Central memory CD8-positive, alpha-beta T cell (primary cell): ENCODE results near the gene ETFRF1.

Experiments
- ATAC-seq: fragments of 150-1000 bp; cut with Tn5 transposase; replicated peaks from 2 replicates; pipeline ENCODE4 v1.10.0; 2022; ENCODE audit warnings: mild to moderate bottlenecking, moderate FRiP score, moderate number of reproducible peaks; ENCODE audit not compliant: poor library complexity, severe bottlenecking; ENCODE audit errors: extremely low read depth
- DNase-seq, 2 donors: peaks; one replicate each; pipeline ENCODE4 v3.0.0; 2021; ENCODE audit warnings: low spot score in 2 of 2
- H3K27ac Mint-ChIP-seq: one replicate; pipeline ENCODE4 v1.8.0; 2022; ENCODE audit warnings: low read depth, mild to moderate bottlenecking, moderate library complexity, mixed read lengths
- H3K27me3 Mint-ChIP-seq: one replicate; pipeline ENCODE4 v1.8.0; 2022; ENCODE audit warnings: mixed read lengths
- H3K36me3 Mint-ChIP-seq: one replicate; pipeline ENCODE4 v1.8.0; 2022; ENCODE audit warnings: mild to moderate bottlenecking, moderate library complexity, mixed read lengths; ENCODE audit not compliant: insufficient read depth
- H3K4me1 Mint-ChIP-seq: one replicate; pipeline ENCODE4 v1.8.0; 2022; ENCODE audit warnings: mixed read lengths
- H3K4me3 Mint-ChIP-seq: one replicate; pipeline ENCODE4 v1.8.0; 2022; ENCODE audit warnings: mild to moderate bottlenecking, moderate library complexity, mixed read lengths
- H3K9me3 Mint-ChIP-seq: one replicate; pipeline ENCODE4 v1.8.0; 2022; ENCODE audit warnings: mixed read lengths

ETFRF1 gene

DNA sequence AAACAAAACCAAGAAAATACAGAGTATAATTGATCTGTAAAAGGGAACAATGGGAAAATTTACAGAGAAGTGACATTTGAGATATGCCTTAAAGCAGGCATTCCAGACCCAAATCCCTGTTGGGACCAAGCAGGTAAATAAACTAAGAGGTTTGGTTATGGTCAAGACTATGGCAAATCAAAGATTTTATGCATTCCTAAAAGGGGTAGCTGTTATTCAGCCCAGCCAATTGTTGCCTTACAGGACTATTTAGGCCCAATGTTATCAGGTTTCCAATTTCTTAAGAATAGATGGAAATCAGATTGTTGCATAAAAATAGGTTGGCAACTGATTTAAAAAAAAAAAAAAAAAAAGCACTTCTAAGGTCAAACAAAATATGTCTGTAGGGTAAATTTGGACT, 5.4 kb upstream of the ETFRF1 start:
- H3K27ac Mint-ChIP-seq: no peak overlapping the region
- no peak for DNase-seq

DNA sequence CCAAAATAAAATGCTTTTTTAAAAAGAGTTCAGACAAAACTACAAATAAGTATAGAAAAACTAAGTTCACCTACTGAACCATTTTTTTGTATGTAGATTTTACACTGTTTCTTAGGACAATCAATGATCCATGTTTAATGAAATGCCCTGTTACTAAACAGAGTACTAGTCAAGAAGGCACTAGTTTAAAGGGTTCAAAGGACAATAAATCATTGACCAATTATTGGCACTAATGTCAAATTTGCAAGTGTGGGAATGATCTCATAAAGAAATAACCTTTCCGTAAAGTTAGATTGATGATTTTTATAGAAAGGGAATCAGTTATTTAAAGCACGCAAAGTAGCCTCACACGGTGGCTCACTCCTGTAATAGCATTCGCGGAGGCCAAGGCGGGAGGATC, 4.2 kb upstream of the ETFRF1 start:
- no peaks in the 10 kb centered on the region for H3K9me3 Mint-ChIP-seq
- H3K4me3 Mint-ChIP-seq: no peak overlapping the region
- H3K27ac Mint-ChIP-seq: no peak overlapping the region
- ATAC-seq: no peak
- H3K36me3 Mint-ChIP-seq: peaks cover 19% of the 10 kb centered on the region
- DNase-seq: no peak
- peaks cover 33% of the 10 kb centered on the region for H3K4me1 Mint-ChIP-seq
- no peaks in the 10 kb centered on the region for H3K27me3 Mint-ChIP-seq

More for the DNA sequence above, 5.4 kb upstream of the ETFRF1 start:
- H3K4me1 Mint-ChIP-seq: peaks cover 22% of the 10 kb centered on the region
- ATAC-seq: no peak
- H3K27me3 Mint-ChIP-seq: no peaks in the 10 kb centered on the region
- H3K9me3 Mint-ChIP-seq: no peaks in the 10 kb centered on the region
- H3K4me3 Mint-ChIP-seq: no peak overlapping the region
- peaks cover 10% of the 10 kb centered on the region for H3K36me3 Mint-ChIP-seq

- Mint-ChIP-seq H3K4me3 (peak overlapping the region; percentile 96), H3K4me1 (peaks cover 24% of the 10 kb centered on the region), H3K36me3 (peaks cover 15% of the 10 kb centered on the region), H3K27me3 (no peaks in the 10 kb centered on the region), H3K9me3 (no peaks in the 10 kb centered on the region), H3K27ac (peak overlapping the region; percentile 99)
- no peak for ATAC-seq
- no peak for DNase-seq
These were observed 823 bp upstream of the ETFRF1 start for GRCh38 chr12:25194214-25194613.

DNA sequence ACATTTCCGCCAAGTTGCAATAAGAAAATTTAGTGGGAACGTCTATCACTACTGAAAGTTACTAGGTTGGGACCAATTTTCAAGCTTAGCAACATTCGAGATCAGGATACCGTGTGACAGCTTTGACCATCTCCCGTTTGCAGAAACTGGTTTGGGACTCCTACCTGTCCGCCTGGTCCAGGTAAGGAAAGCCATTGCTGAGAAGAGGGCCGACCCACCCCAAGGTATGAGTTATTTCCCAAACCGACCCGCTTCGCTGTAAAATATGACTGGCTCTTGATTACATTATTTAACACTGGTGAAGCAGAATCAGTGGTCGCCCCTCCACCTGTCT, 348 bp upstream of the ETFRF1 start:
- H3K4me3 Mint-ChIP-seq: peak overlapping the region; percentile 96

DNA sequence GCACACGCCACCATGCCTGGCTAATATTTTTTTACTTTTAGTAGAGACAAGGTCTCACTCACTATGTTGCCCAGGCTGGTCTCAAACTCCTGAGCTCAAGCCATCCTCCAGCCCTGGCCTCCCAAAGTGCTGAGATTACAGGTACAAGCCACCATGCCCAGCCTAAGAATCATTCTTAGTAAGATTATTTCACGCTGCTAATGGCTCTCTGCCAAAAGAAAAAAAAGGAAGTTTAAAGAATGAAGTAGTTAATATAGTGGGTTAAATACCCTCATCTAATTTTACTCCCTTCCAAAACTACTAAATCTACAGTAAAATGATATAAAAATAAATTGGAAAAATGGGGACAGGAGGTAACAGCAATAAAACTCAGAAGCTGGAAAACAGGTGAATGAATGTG, 2.6 kb downstream of the ETFRF1 start:
- Mint-ChIP-seq H3K36me3 (peaks cover 17% of the 10 kb centered on the region), H3K4me1 (peaks cover 39% of the 10 kb centered on the region), H3K4me3 (no peak overlapping the region), H3K9me3 (no peaks in the 10 kb centered on the region), H3K27me3 (no peaks in the 10 kb centered on the region), H3K27ac (no peak overlapping the region)
- DNase-seq: no peak
- ATAC-seq: no peak

More for the DNA sequence above, 348 bp upstream of the ETFRF1 start:
- Mint-ChIP-seq H3K27me3 (no peaks in the 10 kb centered on the region), H3K4me1 (peaks cover 24% of the 10 kb centered on the region), H3K27ac (peak overlapping the region; percentile 99), H3K9me3 (no peaks in the 10 kb centered on the region), H3K36me3 (peaks cover 15% of the 10 kb centered on the region)
- no peak for DNase-seq
- no peak for ATAC-seq

GRCh38 chr12:25200703-25201102, 5.7 kb downstream of the ETFRF1 start:
- DNase-seq (no peak), ATAC-seq (no peak)
- Mint-ChIP-seq H3K27me3 (no peaks in the 10 kb centered on the region), H3K36me3 (peaks cover 9% of the 10 kb centered on the region), H3K4me1 (peaks cover 26% of the 10 kb centered on the region), H3K4me3 (no peak overlapping the region), H3K27ac (peak overlapping the region; percentile 63), H3K9me3 (no peaks in the 10 kb centered on the region)

DNA sequence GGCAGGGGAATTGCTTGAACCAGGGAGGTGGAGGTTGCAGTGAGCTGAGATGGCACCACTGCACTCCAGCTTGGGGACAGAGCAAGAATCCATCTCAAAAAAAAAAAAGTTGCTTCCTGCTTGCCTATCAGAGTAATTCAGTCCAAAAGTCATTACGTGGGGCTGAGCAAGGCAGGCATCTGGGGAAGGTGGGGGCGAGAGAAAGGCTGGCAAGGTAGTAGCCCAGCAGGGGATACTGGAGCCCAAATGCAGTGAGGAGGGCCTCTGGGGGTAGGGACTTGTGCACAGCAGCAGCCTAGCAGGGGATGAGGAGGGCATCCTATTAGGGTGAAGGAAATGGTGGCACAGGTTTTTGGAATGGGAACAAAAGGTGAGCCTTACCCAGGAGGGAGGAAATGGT, 7.1 kb downstream of the ETFRF1 start:
- DNase-seq (no peak), ATAC-seq (no peak)
- Mint-ChIP-seq H3K27ac (peak overlapping the region; percentile 9), H3K27me3 (no peaks in the 10 kb centered on the region), H3K4me3 (no peak overlapping the region), H3K9me3 (no peaks in the 10 kb centered on the region), H3K36me3 (peaks cover 19% of the 10 kb centered on the region), H3K4me1 (peaks cover 25% of the 10 kb centered on the region)

DNA sequence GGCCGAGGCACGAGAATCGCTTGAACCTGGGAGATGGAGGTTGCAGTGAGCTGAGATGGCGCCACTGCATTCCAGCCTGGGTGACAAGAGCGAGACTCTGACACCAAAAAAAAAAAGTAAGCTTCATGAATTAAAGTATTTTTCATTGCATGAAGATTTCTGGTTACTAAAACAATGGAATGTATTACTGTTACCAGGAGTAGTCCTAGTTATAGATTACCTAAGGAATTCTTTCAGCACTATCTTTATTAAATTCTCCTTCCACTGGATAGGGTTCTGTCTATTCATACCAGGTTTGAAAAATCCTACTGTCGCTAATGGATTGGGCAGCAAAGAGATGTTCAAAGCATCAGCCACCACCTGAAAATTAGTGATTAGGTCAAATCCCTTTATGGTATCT, 12.4 kb downstream of the ETFRF1 start:
- ATAC-seq (no peak), DNase-seq (no peak)
- H3K4me1 Mint-ChIP-seq: peaks cover 10% of the 10 kb centered on the region
- H3K36me3 Mint-ChIP-seq: peaks cover 33% of the 10 kb centered on the region
- H3K9me3 Mint-ChIP-seq: no peaks in the 10 kb centered on the region
- H3K27ac Mint-ChIP-seq: no peak overlapping the region
- no peak overlapping the region for H3K4me3 Mint-ChIP-seq
- H3K27me3 Mint-ChIP-seq: no peaks in the 10 kb centered on the region

DNA sequence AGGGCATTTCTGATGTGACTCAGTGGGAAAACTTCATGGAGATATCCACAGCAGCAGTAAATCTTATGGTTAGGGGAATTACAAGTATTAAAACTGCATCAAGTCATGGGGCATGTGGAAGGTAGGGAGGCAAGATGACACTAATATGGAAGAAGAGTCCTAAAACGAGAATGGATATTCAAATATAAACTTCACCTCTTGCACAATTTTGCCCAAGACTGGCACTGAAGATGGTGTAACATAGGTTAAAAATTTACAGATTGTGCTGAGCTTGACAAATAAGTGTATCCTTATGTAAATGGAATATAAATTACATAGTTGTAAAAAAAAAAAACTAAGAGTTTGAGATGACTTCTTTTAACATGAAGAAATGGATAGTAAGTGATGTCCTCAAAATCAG, 12.8 kb downstream of the ETFRF1 start:
- Mint-ChIP-seq H3K4me1 (peaks cover 10% of the 10 kb centered on the region), H3K27ac (no peak overlapping the region), H3K27me3 (no peaks in the 10 kb centered on the region), H3K4me3 (no peak overlapping the region), H3K9me3 (no peaks in the 10 kb centered on the region), H3K36me3 (peaks cover 33% of the 10 kb centered on the region)
- ATAC-seq: no peak
- no peak for DNase-seq

DNA sequence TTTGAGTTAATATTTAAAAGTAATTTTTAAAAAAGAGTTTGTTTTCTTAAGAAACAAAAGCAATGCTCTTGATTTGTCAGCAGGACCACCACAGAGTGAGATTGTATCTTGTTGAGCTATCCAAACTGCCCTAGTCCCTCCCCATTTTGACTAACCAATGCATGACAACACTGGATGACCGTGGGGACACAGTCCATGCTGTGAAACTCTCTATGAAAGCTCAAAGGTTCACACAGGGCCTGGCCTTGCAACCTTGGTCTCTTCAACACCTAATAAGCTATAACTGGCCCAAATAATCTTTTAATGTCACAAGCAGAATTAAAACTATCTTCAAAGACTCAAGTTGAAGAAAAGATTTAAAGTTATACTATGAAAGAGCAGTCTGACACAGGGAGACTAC, 13.5 kb downstream of the ETFRF1 start:
- H3K4me1 Mint-ChIP-seq: peaks cover 5% of the 10 kb centered on the region
- no peaks in the 10 kb centered on the region for H3K9me3 Mint-ChIP-seq
- H3K27ac Mint-ChIP-seq: no peak overlapping the region
- H3K4me3 Mint-ChIP-seq: no peak overlapping the region
- H3K36me3 Mint-ChIP-seq: peaks cover 28% of the 10 kb centered on the region
- H3K27me3 Mint-ChIP-seq: no peaks in the 10 kb centered on the region
- no peak for ATAC-seq
- DNase-seq: no peak

DNA sequence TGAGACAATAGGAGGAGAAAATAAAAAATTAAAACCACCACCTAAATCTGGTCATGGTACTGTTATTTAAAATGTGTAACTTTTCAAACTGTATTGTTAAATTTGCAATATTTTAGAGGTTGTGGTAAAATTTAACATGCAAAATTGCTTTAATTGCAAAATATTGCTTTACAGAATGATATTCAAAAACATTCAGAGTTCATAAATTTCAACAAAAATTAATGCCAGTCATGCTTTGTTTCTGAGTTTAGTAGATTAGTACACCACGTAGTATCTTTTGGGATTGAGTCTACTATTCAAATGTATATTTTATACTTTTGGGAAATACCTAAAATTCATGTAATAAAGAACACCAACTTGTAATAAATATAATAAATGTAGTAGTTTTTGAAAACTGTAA, 18.3 kb downstream of the ETFRF1 start:
- H3K4me1 Mint-ChIP-seq: peaks cover 7% of the 10 kb centered on the region
- peak overlapping the region; percentile 74 for H3K27ac Mint-ChIP-seq
- H3K36me3 Mint-ChIP-seq: peaks cover 20% of the 10 kb centered on the region
- H3K4me3 Mint-ChIP-seq: no peak overlapping the region
- no peaks in the 10 kb centered on the region for H3K27me3 Mint-ChIP-seq
- no peaks in the 10 kb centered on the region for H3K9me3 Mint-ChIP-seq
- no peak for DNase-seq
- no peak for ATAC-seq

GRCh38 chr12:25236190-25236589, 41.2 kb downstream of the ETFRF1 start:
- no peak for ATAC-seq
- Mint-ChIP-seq H3K4me3 (no peak overlapping the region), H3K36me3 (peaks cover 37% of the 10 kb centered on the region), H3K27ac (peak overlapping the region; percentile 47), H3K27me3 (no peaks in the 10 kb centered on the region), H3K9me3 (no peaks in the 10 kb centered on the region), H3K4me1 (peaks cover 43% of the 10 kb centered on the region)
- no peak for DNase-seq

DNA sequence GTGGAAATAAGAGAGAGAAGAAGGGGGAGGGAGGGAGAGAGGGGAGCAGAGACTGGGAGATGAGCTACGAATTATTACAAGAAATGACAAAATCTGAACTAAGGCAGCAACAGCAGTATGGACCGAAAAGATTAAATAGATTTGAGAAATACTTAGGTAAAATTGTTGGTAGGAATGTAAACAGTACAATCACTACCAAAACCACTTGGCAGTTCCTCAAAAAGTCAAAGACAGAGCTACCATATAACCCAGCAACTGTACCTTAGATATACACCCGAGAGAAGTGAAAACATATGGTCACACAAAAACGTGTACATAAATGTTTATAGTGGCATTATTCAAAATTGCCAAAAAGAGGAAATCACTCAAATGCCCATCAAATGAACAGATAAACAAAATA, 41.6 kb downstream of the ETFRF1 start:
- Mint-ChIP-seq H3K27ac (no peak overlapping the region), H3K4me3 (no peak overlapping the region), H3K9me3 (no peaks in the 10 kb centered on the region), H3K27me3 (no peaks in the 10 kb centered on the region), H3K4me1 (peaks cover 47% of the 10 kb centered on the region), H3K36me3 (peaks cover 37% of the 10 kb centered on the region)
- DNase-seq (no peak), ATAC-seq (no peak)
